Endothelial cell of umbilical vein (primary cell): Measurements from ENCODE around the gene MGST2.

ENCODE experiments used
- JUN ChIP-seq: IDR thresholded peaks from 2 replicates; pipeline ENCODE4 v1.6.1; 2011; ENCODE audit warnings: borderline replicate concordance, low read depth; ENCODE audit not compliant: insufficient read length, insufficient read depth
- TF ChIP-seq, protein P1 (sequence below), 2 donors: IDR thresholded peaks; 1 replicate in 1 of 2; 2 replicates in 1 of 2; pipeline ENCODE4 v1.5.1; 2011; ENCODE audit warnings: low read length in 2 of 2, mild to moderate bottlenecking in 2 of 2, moderate library complexity in 2 of 2, control low read depth in 1 of 2, inconsistent platforms in 1 of 2, low read depth in 1 of 2; ENCODE audit not compliant: insufficient read depth in 1 of 2; ENCODE audit errors: extremely low read depth in 1 of 2

DNA sequence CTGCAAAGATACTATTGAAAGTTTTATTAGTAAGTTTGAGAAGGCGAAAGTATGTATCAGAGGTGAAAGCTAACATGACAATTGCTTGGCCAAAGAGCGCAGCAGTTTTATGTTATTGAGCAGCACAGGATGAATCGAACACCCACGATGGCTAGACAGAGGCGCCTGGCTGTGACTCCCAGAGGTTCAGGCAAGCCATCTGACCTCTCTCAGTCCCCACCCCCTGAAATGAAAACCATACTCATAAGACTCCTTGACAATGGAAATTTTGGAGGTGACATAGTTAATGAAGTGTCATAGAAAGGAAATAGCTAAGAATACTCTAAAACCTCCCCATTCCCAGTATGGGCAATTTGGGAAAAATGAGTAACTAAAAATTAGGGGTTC, 70.6 kb downstream of the MGST2 start:
- TF ChIP-seq, protein P1, sequence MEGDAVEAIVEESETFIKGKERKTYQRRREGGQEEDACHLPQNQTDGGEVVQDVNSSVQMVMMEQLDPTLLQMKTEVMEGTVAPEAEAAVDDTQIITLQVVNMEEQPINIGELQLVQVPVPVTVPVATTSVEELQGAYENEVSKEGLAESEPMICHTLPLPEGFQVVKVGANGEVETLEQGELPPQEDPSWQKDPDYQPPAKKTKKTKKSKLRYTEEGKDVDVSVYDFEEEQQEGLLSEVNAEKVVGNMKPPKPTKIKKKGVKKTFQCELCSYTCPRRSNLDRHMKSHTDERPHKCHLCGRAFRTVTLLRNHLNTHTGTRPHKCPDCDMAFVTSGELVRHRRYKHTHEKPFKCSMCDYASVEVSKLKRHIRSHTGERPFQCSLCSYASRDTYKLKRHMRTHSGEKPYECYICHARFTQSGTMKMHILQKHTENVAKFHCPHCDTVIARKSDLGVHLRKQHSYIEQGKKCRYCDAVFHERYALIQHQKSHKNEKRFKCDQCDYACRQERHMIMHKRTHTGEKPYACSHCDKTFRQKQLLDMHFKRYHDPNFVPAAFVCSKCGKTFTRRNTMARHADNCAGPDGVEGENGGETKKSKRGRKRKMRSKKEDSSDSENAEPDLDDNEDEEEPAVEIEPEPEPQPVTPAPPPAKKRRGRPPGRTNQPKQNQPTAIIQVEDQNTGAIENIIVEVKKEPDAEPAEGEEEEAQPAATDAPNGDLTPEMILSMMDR (IDR thresholded peaks at IDR 0.05; ENCODE audit: extremely low read depth in 1 of 2, insufficient read depth in 1 of 2, low read depth in 1 of 2, low read length in 2 of 2) = no peak
- no peak for TF ChIP-seq JUN
